Jurkat, Clone E6-1 (cell line): ENCODE measurements around the gene IPO9.

ENCODE experiments used
- DNase-seq: peaks from one replicate; pipeline ENCODE4 v3.0.0-alpha.2; 2011; ENCODE audit warnings: low read depth, low spot score
- H3K4me3 ChIP-seq: 2 replicates; pipeline ENCODE4 v1.5.1; 2011; ENCODE audit warnings: mild to moderate bottlenecking, low read length, control low read depth, moderate library complexity

Gene IPO9

DNA sequence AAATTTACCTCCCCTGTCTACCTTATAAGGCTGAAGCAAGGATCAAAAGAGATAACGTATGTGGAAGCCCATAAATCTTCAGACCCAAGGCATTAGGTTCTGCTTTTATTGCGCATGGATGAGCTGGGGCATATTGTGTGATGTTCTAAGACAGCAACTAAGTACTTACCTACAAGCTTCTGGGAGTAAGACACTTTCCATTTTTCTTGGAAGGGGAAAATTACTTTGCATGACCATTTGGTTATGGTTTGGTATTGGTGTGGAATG, 96.3 kb downstream of the IPO9 start:
- DNase-seq, result no peak
- no peak overlapping the region for H3K4me3 ChIP-seq

DNA sequence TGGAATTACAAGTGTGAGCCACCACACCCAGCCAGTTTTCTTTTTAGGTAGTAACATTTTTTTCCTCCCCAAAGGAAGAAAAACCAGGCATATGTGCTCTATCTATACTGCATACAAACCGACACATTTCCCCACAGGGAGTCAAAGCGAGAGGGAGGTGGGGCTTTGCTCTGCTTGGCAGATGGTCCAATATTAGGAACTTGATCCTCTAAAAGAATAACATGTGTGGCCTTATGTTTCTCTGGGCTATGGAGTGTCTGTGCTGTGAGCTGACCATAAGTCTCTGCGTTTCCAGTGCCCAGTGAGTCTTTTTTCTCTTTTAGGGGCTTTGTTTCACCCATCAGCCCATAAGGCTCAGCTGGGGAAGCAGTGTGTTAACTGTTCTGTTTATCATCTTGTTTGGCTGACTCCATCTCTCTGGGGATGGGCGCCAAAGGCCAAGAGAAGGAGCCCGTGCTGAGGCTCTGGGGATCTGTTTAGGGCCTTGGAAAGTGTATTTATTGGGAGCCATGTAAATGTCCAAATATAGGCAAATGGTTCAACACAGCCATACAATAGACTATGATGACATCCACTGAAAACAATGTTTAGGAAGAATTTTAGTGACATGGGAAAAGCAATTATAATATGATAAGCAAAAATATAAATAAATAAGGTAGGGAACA, 97.2 kb downstream of the IPO9 start:
- DNase-seq, result no peak
- no peak overlapping the region for H3K4me3 ChIP-seq

DNA sequence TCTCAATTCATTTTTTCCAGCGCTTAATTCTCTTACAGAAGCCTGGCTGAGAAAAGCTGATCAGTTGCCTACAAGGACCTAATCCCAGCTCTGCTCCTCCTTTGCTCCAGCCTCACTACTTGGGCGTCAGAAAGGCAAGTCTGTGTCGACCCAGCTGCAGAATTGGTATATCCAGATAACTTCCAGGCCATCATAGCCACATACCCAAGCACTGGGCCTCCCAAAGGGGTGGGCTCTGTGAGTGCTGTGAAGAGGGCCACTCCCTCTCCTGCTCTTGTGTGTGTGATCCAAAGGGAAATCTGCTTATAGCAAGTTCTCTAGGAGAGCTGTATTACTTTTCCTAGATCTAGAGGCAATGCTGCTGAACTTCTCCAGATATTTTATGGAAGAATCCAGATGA, 99.3 kb downstream of the IPO9 start:
- DNase-seq, result no peak
- no peak overlapping the region for H3K4me3 ChIP-seq

GRCh38 chr1:201930137-201930536, 101.2 kb downstream of the IPO9 start:
- DNase-seq, result no peak
- no peak overlapping the region for H3K4me3 ChIP-seq

GRCh38 chr1:201930803-201931202, 101.8 kb downstream of the IPO9 start:
- no peak for DNase-seq
- no peak overlapping the region for H3K4me3 ChIP-seq
